Stimulated activated CD8-positive, alpha-beta memory T cell treated with anti-CD3 and anti-CD28 coated beads, Interleukin-2, amount 100 ng/mL, for 1 hour (primary cell): ENCODE data around the gene KCMF1.

Experiments
- DNase-seq, 2 donors: peaks; one replicate each; pipeline ENCODE4 v3.0.0-alpha.2; 2020; ENCODE audit warnings: low read depth in 2 of 2

The KCMF1 gene

GRCh38 chr2:84980263-84980983, 9.5 kb downstream of the KCMF1 start:
- DNase-seq: no peak

GRCh38 chr2:84986018-84986417, 15.1 kb downstream of the KCMF1 start:
- no peak for DNase-seq

GRCh38 chr2:84989422-84989821, 18.5 kb downstream of the KCMF1 start:
- no peak for DNase-seq

- no peak for DNase-seq
Observed at GRCh38 chr2:84989927-84990326, 19.0 kb downstream of the KCMF1 start.

GRCh38 chr2:84991404-84992160, 20.6 kb downstream of the KCMF1 start:
- no peak for DNase-seq

GRCh38 chr2:84995826-84996225, 24.9 kb downstream of the KCMF1 start:
- DNase-seq: no peak

- no peak for DNase-seq
Observed at GRCh38 chr2:84996909-84997308, 25.9 kb downstream of the KCMF1 start.

GRCh38 chr2:84999553-84999955, 28.6 kb downstream of the KCMF1 start:
- DNase-seq: no peak

- no peak for DNase-seq
Observed at GRCh38 chr2:85001595-85001994, 30.6 kb downstream of the KCMF1 start.

- DNase-seq: no peak
Observed at GRCh38 chr2:85002534-85002933, 31.6 kb downstream of the KCMF1 start.

- DNase-seq: no peak
Observed at GRCh38 chr2:85008252-85008651, 37.3 kb downstream of the KCMF1 start.

GRCh38 chr2:85009019-85009618, 38.2 kb downstream of the KCMF1 start:
- no peak for DNase-seq

GRCh38 chr2:85010404-85010803, 39.4 kb downstream of the KCMF1 start:
- DNase-seq: no peak

- DNase-seq: no peak
Observed at GRCh38 chr2:85011098-85011497, 40.1 kb downstream of the KCMF1 start.

GRCh38 chr2:85011747-85012146, 40.8 kb downstream of the KCMF1 start:
- DNase-seq: no peak

GRCh38 chr2:85012431-85012830, 41.5 kb downstream of the KCMF1 start:
- DNase-seq: no peak

- DNase-seq: no peak
Observed at GRCh38 chr2:85012855-85013254, 41.9 kb downstream of the KCMF1 start.

- DNase-seq: no peak
Observed at GRCh38 chr2:85015653-85016360, 44.8 kb downstream of the KCMF1 start.

- DNase-seq: no peak
Observed at GRCh38 chr2:85016446-85016845, 45.5 kb downstream of the KCMF1 start.

- DNase-seq: no peak
Observed at GRCh38 chr2:85017411-85018048, 46.6 kb downstream of the KCMF1 start.

- no peak for DNase-seq
Observed at GRCh38 chr2:85018049-85018447, 47.1 kb downstream of the KCMF1 start.

- DNase-seq: no peak
Observed at GRCh38 chr2:85019121-85019520, 48.2 kb downstream of the KCMF1 start.
